Measurements from ENCODE around the gene GPC5.

- TF ChIP-seq CTCF (IDR thresholded peaks at IDR 0.05 in 8 of 11, conservative IDR thresholded peaks at IDR 0.05 in 3 of 11) (no peak), POLR2AphosphoS5 (IDR thresholded peaks at IDR 0.05) (no peak)
These were observed 219.9 kb downstream of the GPC5 start for GRCh38 chr13:91618315-91618714.

Data from spleen (tissue), 7 donors.